ENCODE data around the gene TESMIN.

DNA sequence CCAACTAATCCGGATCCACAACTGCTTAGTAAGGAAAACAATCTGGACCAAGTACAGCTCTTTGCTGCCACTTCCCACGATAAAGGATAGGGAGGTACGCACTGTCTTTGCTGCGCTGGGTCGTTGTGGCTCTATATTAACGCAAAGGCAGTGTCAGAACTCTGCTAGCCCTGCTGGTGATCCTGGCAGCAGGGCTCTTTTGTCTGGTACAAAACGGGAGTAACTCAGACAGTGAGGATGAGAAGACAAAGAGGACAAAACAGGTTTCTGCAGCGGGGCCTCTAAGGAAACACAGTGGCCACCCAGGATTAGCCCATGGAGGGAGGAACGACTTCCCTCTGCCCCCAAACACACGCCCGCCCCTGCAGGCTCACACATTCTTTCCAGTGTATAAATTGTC lies 40.9 kb downstream of the TESMIN start:
- TF ChIP-seq, protein P1, sequence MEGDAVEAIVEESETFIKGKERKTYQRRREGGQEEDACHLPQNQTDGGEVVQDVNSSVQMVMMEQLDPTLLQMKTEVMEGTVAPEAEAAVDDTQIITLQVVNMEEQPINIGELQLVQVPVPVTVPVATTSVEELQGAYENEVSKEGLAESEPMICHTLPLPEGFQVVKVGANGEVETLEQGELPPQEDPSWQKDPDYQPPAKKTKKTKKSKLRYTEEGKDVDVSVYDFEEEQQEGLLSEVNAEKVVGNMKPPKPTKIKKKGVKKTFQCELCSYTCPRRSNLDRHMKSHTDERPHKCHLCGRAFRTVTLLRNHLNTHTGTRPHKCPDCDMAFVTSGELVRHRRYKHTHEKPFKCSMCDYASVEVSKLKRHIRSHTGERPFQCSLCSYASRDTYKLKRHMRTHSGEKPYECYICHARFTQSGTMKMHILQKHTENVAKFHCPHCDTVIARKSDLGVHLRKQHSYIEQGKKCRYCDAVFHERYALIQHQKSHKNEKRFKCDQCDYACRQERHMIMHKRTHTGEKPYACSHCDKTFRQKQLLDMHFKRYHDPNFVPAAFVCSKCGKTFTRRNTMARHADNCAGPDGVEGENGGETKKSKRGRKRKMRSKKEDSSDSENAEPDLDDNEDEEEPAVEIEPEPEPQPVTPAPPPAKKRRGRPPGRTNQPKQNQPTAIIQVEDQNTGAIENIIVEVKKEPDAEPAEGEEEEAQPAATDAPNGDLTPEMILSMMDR (IDR thresholded peaks at IDR 0.05), result no peak
- no peak for TF ChIP-seq POLR2A (IDR thresholded peaks at IDR 0.05)
